Memory B cell (primary cell): ENCODE data around the gene ZBTB11.
A peak's percentile ranks its signal among the peaks of the same experiment; 100 is the strongest.
"Not testable (repeated sequence)": the region's sequence is repeated elsewhere in the genome, so short reads cannot be mapped to it uniquely, and the experiment has no call there.

ENCODE experiments used
- ATAC-seq: fragments of 150-1000 bp; cut with Tn5 transposase; 2 replicates; pipeline ENCODE4 v1.10.0; 2021; ENCODE audit warnings: low read depth, mild to moderate bottlenecking, moderate library complexity
- DNase-seq, 2 donors: peaks; one replicate each; pipeline ENCODE4 v3.0.0; 2022; ENCODE audit warnings: low spot score in 2 of 2
- H3K27ac Mint-ChIP-seq: one replicate; pipeline ENCODE4 v1.8.0; 2022; ENCODE audit warnings: mild to moderate bottlenecking, moderate library complexity, mixed read lengths
- H3K27me3 Mint-ChIP-seq: one replicate; pipeline ENCODE4 v1.8.0; 2022; ENCODE audit warnings: mixed read lengths
- H3K36me3 Mint-ChIP-seq: one replicate; pipeline ENCODE4 v1.8.0; 2022; ENCODE audit warnings: mild to moderate bottlenecking, mixed read lengths
- H3K4me1 Mint-ChIP-seq: one replicate; pipeline ENCODE4 v1.8.0; 2022; ENCODE audit warnings: mixed read lengths
- H3K4me3 Mint-ChIP-seq: one replicate; pipeline ENCODE4 v1.8.0; 2022; ENCODE audit warnings: mild to moderate bottlenecking, moderate library complexity, mixed read lengths
- H3K9me3 Mint-ChIP-seq: one replicate; pipeline ENCODE4 v1.8.0; 2022; ENCODE audit warnings: mixed read lengths

ZBTB11 gene

GRCh38 chr3:101702726-101703125 lies 25.8 kb upstream of the ZBTB11 start:
- H3K27me3 Mint-ChIP-seq: no peaks in the 10 kb centered on the region
- H3K4me1 Mint-ChIP-seq: peaks cover 8% of the 10 kb centered on the region

DNA sequence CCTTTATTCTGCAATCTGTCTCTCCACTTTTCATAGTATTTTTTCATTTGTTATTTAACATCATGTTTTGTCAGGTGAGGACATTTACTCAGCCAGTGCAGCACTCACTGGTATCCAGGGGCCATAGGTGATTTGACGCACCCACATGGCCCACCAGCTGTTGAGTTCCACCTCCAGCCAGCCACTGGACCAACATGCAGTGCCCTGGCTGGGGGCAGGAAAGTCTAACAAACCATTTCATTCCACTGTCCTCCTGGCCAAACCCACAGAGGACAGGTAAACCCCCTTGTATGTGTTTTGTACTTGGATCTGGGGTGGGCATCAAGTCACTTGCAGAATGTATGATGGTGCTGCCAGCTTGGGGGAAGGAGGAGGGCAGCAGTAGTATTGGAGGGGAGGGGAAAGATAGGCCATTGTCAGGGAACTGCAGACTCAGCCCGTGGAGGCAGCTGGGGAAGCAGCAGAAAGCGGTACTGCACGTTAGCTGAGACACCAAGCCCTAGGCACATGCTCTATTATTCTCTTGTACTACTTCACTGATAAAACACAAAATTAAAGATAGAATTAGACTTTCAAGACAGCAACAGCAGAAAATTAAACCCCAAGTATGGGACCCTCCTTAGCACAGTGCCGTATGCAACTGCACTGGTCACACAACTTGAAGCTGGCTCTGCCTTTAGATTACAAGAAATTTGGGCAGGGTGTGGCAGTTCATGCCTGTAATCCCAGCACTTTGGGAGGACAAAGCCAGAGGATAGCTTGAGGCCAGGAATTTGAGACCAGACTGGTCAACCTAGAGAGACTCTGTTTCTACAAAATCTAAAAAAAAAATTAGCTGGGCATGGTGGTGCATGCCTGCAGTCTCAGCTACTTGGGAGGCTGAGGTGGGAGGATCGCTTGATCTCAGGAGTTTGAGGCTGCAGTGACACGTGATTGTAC lies 25.0 kb upstream of the ZBTB11 start:
- Mint-ChIP-seq H3K4me1 (peaks cover 8% of the 10 kb centered on the region), H3K27me3 (no peaks in the 10 kb centered on the region), H3K4me3 (peak overlapping the region; percentile 3), H3K9me3 (no peaks in the 10 kb centered on the region), H3K36me3 (no peaks in the 10 kb centered on the region), H3K27ac (peak overlapping the region; percentile 24)
- DNase-seq (no peak), ATAC-seq (no peak)

More at GRCh38 chr3:101702726-101703125, 25.8 kb upstream of the ZBTB11 start:
- Mint-ChIP-seq H3K27ac (no peak overlapping the region), H3K4me3 (no peak overlapping the region), H3K36me3 (no peaks in the 10 kb centered on the region), H3K9me3 (no peaks in the 10 kb centered on the region)
- DNase-seq (no peak), ATAC-seq (no peak)

DNA sequence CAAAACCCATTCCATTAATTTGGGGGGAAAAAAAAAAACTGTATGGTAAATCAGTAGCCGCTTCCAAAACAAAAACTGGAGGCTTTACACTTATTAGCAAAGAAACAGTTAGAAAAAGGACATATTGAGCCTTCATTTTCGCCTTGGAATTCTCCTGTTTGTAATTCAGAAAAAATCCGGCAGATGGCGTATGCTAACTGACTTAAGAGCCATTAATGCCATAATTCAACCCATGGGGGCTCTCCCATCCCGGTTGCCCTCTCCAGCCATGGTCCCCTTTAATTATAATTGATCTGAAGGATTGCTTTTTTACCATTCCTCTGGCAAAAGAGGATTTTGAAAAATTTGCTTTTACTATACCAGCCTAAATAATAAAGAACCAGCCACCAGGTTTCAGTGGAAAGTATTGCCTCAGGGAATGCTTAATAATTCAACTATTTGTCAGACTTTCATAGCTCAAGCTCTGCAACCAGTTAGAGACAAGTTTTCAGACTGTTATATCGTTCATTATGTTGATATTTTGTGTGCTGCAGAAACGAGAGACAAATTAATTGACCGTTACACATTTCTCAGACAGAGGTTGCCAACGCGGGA lies 18.9 kb upstream of the ZBTB11 start:
- H3K27me3 Mint-ChIP-seq: no peaks in the 10 kb centered on the region
- ATAC-seq (no peak), DNase-seq (peak; percentile 52 to 63)
- no peaks in the 10 kb centered on the region for H3K36me3 Mint-ChIP-seq
- peaks cover 7% of the 10 kb centered on the region for H3K4me1 Mint-ChIP-seq
- no peaks in the 10 kb centered on the region for H3K9me3 Mint-ChIP-seq
- H3K27ac Mint-ChIP-seq: no peak overlapping the region
- no peak overlapping the region for H3K4me3 Mint-ChIP-seq

DNA sequence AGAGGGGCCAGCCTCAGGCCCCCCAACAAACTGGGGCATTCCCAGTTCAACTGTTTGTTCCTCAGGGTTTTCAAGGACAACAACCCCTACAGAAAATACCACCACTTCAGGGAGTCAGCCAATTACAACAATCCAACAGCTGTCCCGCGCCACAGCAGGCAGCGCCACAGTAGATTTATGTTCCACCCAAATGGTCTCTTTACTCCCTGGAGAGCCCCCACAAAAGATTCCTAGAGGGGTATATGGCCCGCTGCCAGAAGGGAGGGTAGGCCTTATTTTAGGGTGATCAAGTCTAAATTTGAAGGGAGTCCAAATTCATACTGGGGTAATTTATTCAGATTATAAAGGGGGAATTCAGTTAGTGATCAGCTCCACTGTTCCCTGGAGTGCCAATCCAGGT lies 17.9 kb upstream of the ZBTB11 start:
- not testable (repeated sequence) for ATAC-seq, H3K4me1 Mint-ChIP-seq

GRCh38 chr3:101693540-101693939 lies 16.6 kb upstream of the ZBTB11 start:
- H3K27ac Mint-ChIP-seq, H3K4me3 Mint-ChIP-seq, H3K4me1 Mint-ChIP-seq, H3K27me3 Mint-ChIP-seq, H3K9me3 Mint-ChIP-seq, H3K36me3 Mint-ChIP-seq: not testable (repeated sequence)
- peak; percentile 92 for ATAC-seq
- peak in 1 of 2 donors; percentile 27 for DNase-seq

More for the DNA sequence above, 17.9 kb upstream of the ZBTB11 start:
- not testable (repeated sequence) for H3K9me3 Mint-ChIP-seq, H3K27ac Mint-ChIP-seq, H3K4me3 Mint-ChIP-seq, H3K36me3 Mint-ChIP-seq, DNase-seq, H3K27me3 Mint-ChIP-seq

DNA sequence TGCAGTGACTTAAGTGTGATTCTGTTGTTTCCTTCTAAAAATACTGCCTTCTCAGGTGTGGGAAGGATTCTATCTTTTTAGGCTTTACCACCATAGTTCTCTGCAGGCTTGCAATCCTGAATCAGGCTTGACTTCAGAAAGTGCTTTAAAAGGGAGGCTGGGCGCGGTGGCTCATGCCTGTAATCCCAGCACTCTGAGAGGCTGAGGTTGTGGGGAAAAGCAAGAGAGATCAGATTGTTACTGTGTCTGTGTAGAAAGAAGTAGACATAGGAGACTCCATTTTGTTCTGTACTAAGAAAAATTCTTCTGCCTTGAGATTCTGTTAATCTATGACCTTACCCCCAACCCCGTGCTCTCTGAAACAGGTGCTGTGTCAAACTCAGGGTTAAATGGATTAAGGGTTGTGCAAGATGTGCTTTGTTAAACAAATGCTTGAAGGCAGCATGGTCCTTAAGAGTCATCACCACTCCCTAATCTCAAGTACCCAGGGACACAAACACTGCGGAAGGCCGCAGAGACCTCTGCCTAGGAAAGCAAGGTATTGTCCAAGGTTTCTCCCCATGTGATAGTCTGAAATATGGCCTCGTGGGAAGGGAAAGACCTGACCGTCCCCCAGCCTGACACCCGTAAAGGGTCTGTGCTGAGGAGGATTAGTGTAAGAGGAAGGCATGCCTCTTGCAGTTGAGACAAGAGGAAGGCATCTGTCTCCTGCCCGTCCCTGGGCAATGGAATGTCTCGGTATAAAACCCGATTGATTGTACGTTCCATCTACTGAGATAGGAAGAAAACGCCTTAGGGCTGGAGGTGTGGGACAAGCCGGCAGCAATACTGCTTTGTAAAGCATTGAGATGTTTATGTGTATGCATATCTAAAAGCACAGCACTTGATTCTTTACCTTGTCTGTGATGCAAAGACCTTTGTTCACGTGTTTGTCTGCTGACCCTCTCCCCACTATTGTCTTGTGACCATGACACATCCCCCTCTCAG lies 15.0 kb upstream of the ZBTB11 start:
- not testable (repeated sequence) for ATAC-seq, H3K36me3 Mint-ChIP-seq, H3K4me3 Mint-ChIP-seq, DNase-seq, H3K27me3 Mint-ChIP-seq, H3K4me1 Mint-ChIP-seq, H3K9me3 Mint-ChIP-seq
- peak overlapping the region; percentile 28 for H3K27ac Mint-ChIP-seq

- no peak overlapping the region for H3K4me3 Mint-ChIP-seq
- peak overlapping the region; percentile 28 for H3K27ac Mint-ChIP-seq
- no peaks in the 10 kb centered on the region for H3K36me3 Mint-ChIP-seq
- no peak for DNase-seq
- H3K27me3 Mint-ChIP-seq: no peaks in the 10 kb centered on the region
- peaks cover 7% of the 10 kb centered on the region for H3K4me1 Mint-ChIP-seq
- H3K9me3 Mint-ChIP-seq: no peaks in the 10 kb centered on the region
- ATAC-seq: no peak
These were observed 14.0 kb upstream of the ZBTB11 start for GRCh38 chr3:101690972-101691371.

GRCh38 chr3:101689286-101689685 lies 12.4 kb upstream of the ZBTB11 start:
- Mint-ChIP-seq H3K36me3 (peaks cover 6% of the 10 kb centered on the region), H3K27ac (no peak overlapping the region), H3K4me3 (no peak overlapping the region), H3K27me3 (no peaks in the 10 kb centered on the region), H3K9me3 (no peaks in the 10 kb centered on the region), H3K4me1 (peaks cover 15% of the 10 kb centered on the region)
- DNase-seq: no peak
- no peak for ATAC-seq

GRCh38 chr3:101687142-101687931 lies 10.4 kb upstream of the ZBTB11 start:
- no peak for ATAC-seq
- Mint-ChIP-seq H3K4me1 (peaks cover 13% of the 10 kb centered on the region), H3K36me3 (peaks cover 7% of the 10 kb centered on the region), H3K27me3 (no peaks in the 10 kb centered on the region), H3K9me3 (no peaks in the 10 kb centered on the region), H3K27ac (peak overlapping the region; percentile 95), H3K4me3 (peak overlapping the region; percentile 99)
- no peak for DNase-seq

DNA sequence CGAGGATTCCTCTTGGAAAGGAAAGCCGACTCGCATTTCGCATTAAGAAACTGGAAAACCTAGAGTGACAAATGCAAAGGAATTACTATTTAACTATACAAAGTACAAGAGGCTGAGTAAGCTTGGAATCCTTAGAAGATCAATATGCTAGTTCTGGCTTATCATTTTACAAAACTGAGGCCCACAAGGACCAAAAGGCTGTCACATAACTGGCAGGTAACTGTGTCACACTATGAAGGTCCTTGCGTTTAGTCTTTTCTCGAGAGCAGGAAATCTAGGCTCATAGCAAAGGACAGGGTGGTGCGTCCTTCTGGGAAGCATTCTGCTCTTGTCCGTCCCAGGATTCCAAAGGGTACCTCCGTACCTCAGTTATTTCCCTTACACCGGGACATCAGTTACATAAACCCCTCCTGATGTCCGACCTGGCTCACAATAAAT lies 9.0 kb upstream of the ZBTB11 start:
- Mint-ChIP-seq H3K4me1 (peaks cover 12% of the 10 kb centered on the region), H3K27me3 (no peaks in the 10 kb centered on the region)

DNA sequence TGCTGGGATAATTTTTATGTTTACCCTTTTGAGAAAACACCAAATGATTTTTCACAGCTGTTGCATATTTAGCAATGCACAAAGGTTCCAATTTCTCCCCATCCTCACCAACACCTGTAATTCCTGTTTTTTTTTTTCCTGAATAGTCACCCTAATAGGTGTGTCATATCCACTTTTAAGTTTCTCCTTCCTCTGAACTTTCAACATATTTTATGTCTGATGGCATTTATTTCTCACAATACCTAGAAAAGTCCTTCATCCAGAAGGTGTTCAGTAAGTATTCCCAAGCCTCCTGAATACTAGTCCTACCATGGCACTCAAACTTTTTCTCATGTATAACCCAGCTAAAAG lies 8.1 kb upstream of the ZBTB11 start:
- ATAC-seq: no peak
- Mint-ChIP-seq H3K4me1 (peaks cover 15% of the 10 kb centered on the region), H3K27ac (peak overlapping the region; percentile 95), H3K27me3 (no peaks in the 10 kb centered on the region), H3K4me3 (peak overlapping the region; percentile 99), H3K36me3 (peaks cover 18% of the 10 kb centered on the region), H3K9me3 (no peaks in the 10 kb centered on the region)
- DNase-seq: no peak

More for the DNA sequence above, 9.0 kb upstream of the ZBTB11 start:
- peak; percentile 1 for ATAC-seq
- no peak for DNase-seq
- peaks cover 14% of the 10 kb centered on the region for H3K36me3 Mint-ChIP-seq
- peak overlapping the region; percentile 99 for H3K4me3 Mint-ChIP-seq
- H3K27ac Mint-ChIP-seq: peak overlapping the region; percentile 95
- no peaks in the 10 kb centered on the region for H3K9me3 Mint-ChIP-seq

DNA sequence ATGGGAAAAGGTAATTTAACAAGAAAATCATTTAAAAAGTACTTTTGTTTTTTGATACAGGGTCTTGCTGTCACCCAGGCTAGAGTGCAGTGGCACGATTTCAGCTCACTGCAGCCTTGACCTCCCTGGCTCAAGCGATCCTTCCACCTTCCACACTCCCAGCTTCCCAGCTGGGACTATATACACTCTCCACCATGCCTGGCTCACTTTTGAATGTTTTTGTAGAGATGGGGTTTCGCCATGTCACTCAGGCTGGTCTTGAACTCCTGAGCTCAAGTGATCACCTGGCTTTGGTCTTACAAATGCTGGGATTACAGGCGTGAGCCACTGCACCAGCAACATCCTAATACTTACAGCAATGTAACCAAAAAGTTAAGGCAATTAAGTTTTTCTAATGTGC lies 3.5 kb upstream of the ZBTB11 start:
- H3K4me1 Mint-ChIP-seq: peaks cover 15% of the 10 kb centered on the region
- H3K27me3 Mint-ChIP-seq: no peaks in the 10 kb centered on the region
- no peak overlapping the region for H3K27ac Mint-ChIP-seq
- peaks cover 20% of the 10 kb centered on the region for H3K36me3 Mint-ChIP-seq
- H3K4me3 Mint-ChIP-seq: no peak overlapping the region
- no peak for ATAC-seq
- H3K9me3 Mint-ChIP-seq: no peaks in the 10 kb centered on the region
- no peak for DNase-seq

GRCh38 chr3:101678837-101679236 lies 1.9 kb upstream of the ZBTB11 start:
- H3K27me3 Mint-ChIP-seq, DNase-seq, H3K4me3 Mint-ChIP-seq, H3K9me3 Mint-ChIP-seq, H3K27ac Mint-ChIP-seq, ATAC-seq: not testable (repeated sequence)
- peaks cover 13% of the 10 kb centered on the region for H3K4me1 Mint-ChIP-seq
- peaks cover 15% of the 10 kb centered on the region for H3K36me3 Mint-ChIP-seq
